GM12878 (cell line): Measurements from ENCODE around the gene OIT3. TPM values are rescaled to one million over a fixed set of nuclear protein-coding genes. Genes with fewer than 3 reads are reported as not detected.

ENCODE experiments used
- ATAC-seq: fragments of 200-7000 bp; cut with Tn5 transposase; 3 replicates; pipeline ENCODE4 v1.9.1; 2020; ENCODE audit warnings: mild to moderate bottlenecking, moderate library complexity
- BruUV-seq: library from RNA; stranded (reverse); fragments of 400-500 nt; replicated peaks from 2 replicates; lab custom pipeline; 2021; lab: Mats Ljungman, UMichigan
- CTCF ChIA-PET: fragments of 300-600 bp; sonication (Branson Sonifier 250); formaldehyde crosslinking; extraction: SDS; loops from one replicate; lab custom pipeline; 2021; ENCODE audit warnings: inconsistent platforms; lab: Yijun Ruan, JAX
- POLR2A ChIA-PET: fragments of 350-600 bp; formaldehyde crosslinking; extraction: SDS; loops from one replicate; lab custom pipeline; 2021; ENCODE audit warnings: inconsistent platforms; lab: Charles Lee
- RAD21 ChIA-PET: fragments of 300-600 bp; sonication (Branson Sonifier 250); formaldehyde crosslinking; loops from one replicate; lab custom pipeline; 2023; ENCODE audit warnings: antibody characterized with exemption; ENCODE audit not compliant: unreplicated experiment; lab: Charles Lee
- SMC1A ChIA-PET: fragments of 300-600 bp; sonication (Branson Sonifier 250); formaldehyde crosslinking; loops from one replicate; lab custom pipeline; 2023; ENCODE audit not compliant: unreplicated experiment, uncharacterized antibody; lab: Charles Lee
- DNase-seq: peaks from one replicate; pipeline ENCODE4 v3.0.0-alpha.2; 2011; ENCODE audit warnings: low read depth, low spot score
- FAIRE-seq: peaks from 3 replicates; lab custom pipeline; 2011; peaks lifted over from hg19 to GRCh38; lab: Jason Lieb, UNC
- H2AFZ ChIP-seq: 2 replicates; pipeline ENCODE4 v1.6.0; 2011; ENCODE audit warnings: low read depth, low read length, control low read depth; ENCODE audit not compliant: control insufficient read depth
- H3K27ac ChIP-seq: 2 replicates; pipeline ENCODE4 v1.5.1; 2011; ENCODE audit warnings: control low read depth; ENCODE audit not compliant: control insufficient read depth, insufficient read depth
- H3K27me3 ChIP-seq, 2 experiments: replicated peaks in 1 of 2; 2 replicates each; pipeline versions ENCODE4 v1.6.0 to v1.6.1; 2011; ENCODE audit warnings: low read length in 1 of 2; ENCODE audit not compliant: control insufficient read depth in 2 of 2, insufficient read depth in 2 of 2
- H3K36me3 ChIP-seq, 2 experiments: 2 replicates each; pipeline ENCODE4 v1.5.1; 2011; ENCODE audit warnings: low read length in 1 of 2; ENCODE audit not compliant: control insufficient read depth in 2 of 2, insufficient read depth in 2 of 2
- H3K4me1 ChIP-seq: 2 replicates; pipeline ENCODE4 v1.6.1; 2011; ENCODE audit warnings: mild to moderate bottlenecking, low read length, moderate library complexity, mixed read lengths; ENCODE audit not compliant: control insufficient read depth, insufficient read depth
- H3K4me2 ChIP-seq: 2 replicates; pipeline ENCODE4 v1.6.0; 2011; ENCODE audit warnings: control low read depth; ENCODE audit not compliant: control insufficient read depth, insufficient read depth
- H3K4me3 ChIP-seq: fragments of 200-600 bp; sonication (generic); 2 replicates; pipeline ENCODE4 v1.5.1; 2016
- H3K79me2 ChIP-seq: 2 replicates; pipeline ENCODE4 v1.6.0; 2011; ENCODE audit warnings: low read length; ENCODE audit not compliant: control insufficient read depth, insufficient read depth
- H3K9ac ChIP-seq: 2 replicates; pipeline ENCODE4 v1.8.0; 2011; ENCODE audit warnings: low read length, control low read depth, mixed read lengths; ENCODE audit not compliant: control insufficient read depth, insufficient read depth
- H3K9me3 ChIP-seq: replicated peaks from 3 replicates; pipeline ENCODE4 v1.5.1; 2011; ENCODE audit warnings: mild to moderate bottlenecking, low read length; ENCODE audit not compliant: control insufficient read depth, insufficient read depth
- H4K20me1 ChIP-seq: 2 replicates; pipeline ENCODE4 v1.6.0; 2011; ENCODE audit not compliant: control insufficient read depth, insufficient read depth
- BCL11A ChIP-seq: IDR thresholded peaks from 2 replicates; pipeline ENCODE4 v1.6.1; 2011; ENCODE audit warnings: low read depth, low read length
- FOXM1 ChIP-seq: IDR thresholded peaks from 2 replicates; pipeline ENCODE4 v1.6.1; 2012; ENCODE audit warnings: low read depth, mild to moderate bottlenecking, inconsistent platforms, low read length, moderate library complexity
- GATAD2B ChIP-seq: fragments of 450-650 bp; conservative IDR thresholded peaks from 2 replicates; pipeline ENCODE4 v1.6.1; 2017; ENCODE audit warnings: low read depth, mild to moderate bottlenecking, moderate library complexity
- IRF3 ChIP-seq: fragments of 450-650 bp; IDR thresholded peaks from 2 replicates; pipeline ENCODE4 v1.6.1; 2014; ENCODE audit warnings: mild to moderate bottlenecking
- JUND ChIP-seq: IDR thresholded peaks from 2 replicates; pipeline ENCODE4 v1.6.1; 2012; ENCODE audit warnings: low read depth, mild to moderate bottlenecking, low read length, improper control_type of control experiment, moderate library complexity
- NRF1 ChIP-seq: conservative IDR thresholded peaks from 2 replicates; pipeline ENCODE4 v1.6.1; 2011; ENCODE audit warnings: mild to moderate bottlenecking, low read depth, low read length, improper control_type of control experiment
- POLR2AphosphoS5 ChIP-seq: IDR thresholded peaks from 2 replicates; pipeline ENCODE4 v1.6.1; 2011; ENCODE audit warnings: mild to moderate bottlenecking, low read length, inconsistent platforms
- RAD51 ChIP-seq: fragments of 450-650 bp; IDR thresholded peaks from 2 replicates; pipeline ENCODE4 v1.6.1; 2016; ENCODE audit warnings: moderate library complexity, mild to moderate bottlenecking, inconsistent platforms
- SREBF1 ChIP-seq: IDR thresholded peaks from 2 replicates; pipeline ENCODE4 v1.6.1; 2012; ENCODE audit warnings: mild to moderate bottlenecking, low read length
- USF2 ChIP-seq: IDR thresholded peaks from 2 replicates; pipeline ENCODE4 v1.6.1; 2011; ENCODE audit warnings: low read depth, low read length, improper control_type of control experiment, borderline replicate concordance
- WGBS: methylation state at CpG from one replicate; pipeline ENCODE4 v1.1.6; 2016; ENCODE audit warnings: low lambda C conversion rate; ENCODE audit not compliant: insufficient replicate concordance, insufficient coverage; ENCODE audit errors: missing lambda C conversion rate; 5-methylcytosine and 5-hydroxymethylcytosine counted together
- in situ Hi-C: fragments of 300-500 bp; cut with MboI; formaldehyde crosslinking; loops from 9 replicates; pipeline ENCODE4 v1.14.3; 2018; ENCODE audit warnings: mixed read lengths
- intact Hi-C: fragments of 100-400 bp; cut with micrococcal nuclease; formaldehyde crosslinking; loops from one replicate; pipeline ENCODE4 v1.14.2; 2022; ENCODE audit not compliant: unreplicated experiment
- polyA plus RNA-seq, 11 experiments: library from polyadenylated mRNA; depleted of rRNA in 4 of 11; unstranded in 6 of 11; stranded (reverse) in 5 of 11; fragments of >200 nt; fragmentation: Nextera tagmentation in 4 of 11; fragmentation: Illumina TruSeq in 1 of 11; extraction: Ambion mirVana in 4 of 11; extraction: Trizol in 1 of 11; gene quantifications; 1 replicate in 1 of 11; 2 replicates in 10 of 11; pipeline versions ENCODE4 v1.2.1 to v1.2.3, GENCODE V29; 2011 to 2016; ENCODE audit warnings: inconsistent platforms in 2 of 11, missing spikeins in 2 of 11, low read depth in 1 of 11
- total RNA-seq, 4 experiments: library from RNA; depleted of rRNA in 3 of 4; stranded (reverse); fragments of >200 nt in 3 of 4; fragmentation: Illumina TruSeq in 1 of 4; extraction: Trizol in 1 of 4; gene quantifications; 2 replicates each; pipeline versions ENCODE4 v1.2.1 to v1.2.3, GENCODE V29; 2013 to 2021

Gene OIT3
- total and polyA plus RNA-seq, 10 of the 15 experiments (the other 5 are each of a cell fraction or from before 2014, with no cell fraction given) = not detected

DNA sequence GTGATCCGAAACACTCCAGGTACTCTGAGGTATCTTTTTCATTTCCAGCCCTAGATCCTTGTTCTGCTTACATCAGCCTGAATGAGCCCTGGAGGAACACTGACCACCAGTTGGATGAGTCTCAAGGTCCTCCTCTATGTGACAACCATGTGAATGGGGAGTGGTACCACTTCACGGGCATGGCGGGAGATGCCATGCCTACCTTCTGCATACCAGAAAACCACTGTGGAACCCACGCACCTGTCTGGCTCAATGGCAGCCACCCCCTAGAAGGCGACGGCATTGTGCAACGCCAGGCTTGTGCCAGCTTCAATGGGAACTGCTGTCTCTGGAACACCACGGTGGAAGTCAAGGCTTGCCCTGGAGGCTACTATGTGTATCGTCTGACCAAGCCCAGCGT, 5.1 kb downstream of the OIT3 start:
- no peaks in the 10 kb centered on the region for H3K79me2 ChIP-seq
- H3K36me3 ChIP-seq = no peaks in the 10 kb centered on the region
- intact Hi-C loops = no loop called here
- TF ChIP-seq USF2 (no peak), RAD51 (no peak), FOXM1 (no peak), BCL11A (no peak), NRF1 (no peak), POLR2AphosphoS5 (no peak), JUND (no peak), SREBF1 (no peak), GATAD2B (no peak), IRF3 (no peak)
- TF ChIP-seq, all 136 proteins: peak for 0
- in situ Hi-C loops = no loop called here
- no peaks in the 10 kb centered on the region for H3K9me3 ChIP-seq
- DNase-seq (no peak), FAIRE-seq (no peak), ATAC-seq (no peak)
- no peak overlapping the region for H3K4me3 ChIP-seq
- no peak overlapping the region for H3K4me2 ChIP-seq
- H3K4me1 ChIP-seq = no peaks in the 10 kb centered on the region
- no peak overlapping the region for H3K27ac ChIP-seq
- WGBS = 75% methylated on average over 10 of the region's 10 CpGs
- RAD21 ChIA-PET = no interaction called here
- BruUV-seq = no TSS peak
- no peaks in the 10 kb centered on the region for H4K20me1 ChIP-seq
- H2AFZ ChIP-seq = no peak overlapping the region
- CTCF ChIA-PET = interaction anchor here (1.3 to 1.6 kb wide), 2 partner anchors 15 to 534 kb away, joined by 3 to 4 read pairs; no protein-coding TSS in a partner anchor
- POLR2A ChIA-PET = no interaction called here
- no peak overlapping the region for H3K9ac ChIP-seq
- H3K27me3 ChIP-seq = no peaks in the 10 kb centered on the region
- SMC1A ChIA-PET = no interaction called here
